Ovary (tissue), 3 donors: ENCODE measurements around the gene RADIL.
"Not testable (repeated sequence)": the region's sequence is repeated elsewhere in the genome, so short reads cannot be mapped to it uniquely, and the experiment has no call there.

Experiments
- EP300 ChIP-seq: sonication (generic); formaldehyde crosslinking; IDR thresholded peaks from one replicate; pipeline ENCODE4 v1.6.1; 2017; ENCODE audit warnings: antibody characterized with exemption
- POLR2A ChIP-seq: fragments of 450-650 bp; IDR thresholded peaks from one replicate; pipeline ENCODE4 v1.6.1; 2017; ENCODE audit warnings: antibody characterized with exemption, mild to moderate bottlenecking, moderate library complexity
- TF ChIP-seq, protein P1 (sequence below), 3 donors: fragments of 450-650 bp in 2 of 3; fragments of 200-600 bp in 1 of 3; IDR thresholded peaks; one replicate each; pipeline versions ENCODE4 v1.5.1 to v1.8.0; 2016 to 2022; ENCODE audit warnings: antibody characterized with exemption in 3 of 3, mild to moderate bottlenecking in 1 of 3
- donor health status: DM: no; HTN: no; CAD: no.

DNA sequence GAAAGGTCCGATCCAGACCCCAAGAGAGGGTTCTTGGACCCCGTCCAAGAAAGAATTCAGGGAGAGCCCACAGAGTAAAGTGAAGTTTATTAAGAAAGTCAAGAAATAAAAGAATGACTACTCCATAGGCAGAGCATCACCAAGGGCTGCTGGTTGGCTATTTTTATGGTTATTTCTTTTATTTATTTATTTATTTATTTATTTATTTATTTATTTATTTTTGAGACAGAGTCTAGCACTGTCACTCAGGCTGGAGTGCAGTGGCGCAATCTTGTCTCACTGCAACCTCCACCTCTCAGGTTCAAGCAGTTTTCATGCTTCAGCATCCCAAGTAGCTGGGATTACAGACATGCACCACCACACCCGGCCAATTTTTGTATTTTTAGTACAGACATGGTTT is 9.7 kb upstream of the RADIL start:
- TF ChIP-seq, protein P1, sequence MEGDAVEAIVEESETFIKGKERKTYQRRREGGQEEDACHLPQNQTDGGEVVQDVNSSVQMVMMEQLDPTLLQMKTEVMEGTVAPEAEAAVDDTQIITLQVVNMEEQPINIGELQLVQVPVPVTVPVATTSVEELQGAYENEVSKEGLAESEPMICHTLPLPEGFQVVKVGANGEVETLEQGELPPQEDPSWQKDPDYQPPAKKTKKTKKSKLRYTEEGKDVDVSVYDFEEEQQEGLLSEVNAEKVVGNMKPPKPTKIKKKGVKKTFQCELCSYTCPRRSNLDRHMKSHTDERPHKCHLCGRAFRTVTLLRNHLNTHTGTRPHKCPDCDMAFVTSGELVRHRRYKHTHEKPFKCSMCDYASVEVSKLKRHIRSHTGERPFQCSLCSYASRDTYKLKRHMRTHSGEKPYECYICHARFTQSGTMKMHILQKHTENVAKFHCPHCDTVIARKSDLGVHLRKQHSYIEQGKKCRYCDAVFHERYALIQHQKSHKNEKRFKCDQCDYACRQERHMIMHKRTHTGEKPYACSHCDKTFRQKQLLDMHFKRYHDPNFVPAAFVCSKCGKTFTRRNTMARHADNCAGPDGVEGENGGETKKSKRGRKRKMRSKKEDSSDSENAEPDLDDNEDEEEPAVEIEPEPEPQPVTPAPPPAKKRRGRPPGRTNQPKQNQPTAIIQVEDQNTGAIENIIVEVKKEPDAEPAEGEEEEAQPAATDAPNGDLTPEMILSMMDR (IDR thresholded peaks at IDR 0.05), result not testable (repeated sequence)
- not testable (repeated sequence) for TF ChIP-seq POLR2A, EP300
